Pulmonary artery endothelial cell (primary cell): ENCODE measurements around the gene AURKB. TPM values are rescaled to one million over a fixed set of nuclear protein-coding genes. Genes with fewer than 3 reads are reported as not detected.
A peak's percentile ranks its signal among the peaks of the same experiment; 100 is the strongest.
"Not testable (repeated sequence)": the region's sequence is repeated elsewhere in the genome, so short reads cannot be mapped to it uniquely, and the experiment has no call there.

ENCODE experiments used
- DNase-seq: peaks from one replicate; pipeline ENCODE4 v3.0.0-alpha.2; 2011; ENCODE audit warnings: low read depth, low spot score
- total RNA-seq: library from RNA; depleted of rRNA; stranded (reverse); fragments of >200 nt; gene quantifications from 2 replicates; pipeline ENCODE4 v1.2.3, GENCODE V29; 2014

Gene AURKB
- total RNA-seq: 34.4 and 60.2 TPM in 2 replicates

DNA sequence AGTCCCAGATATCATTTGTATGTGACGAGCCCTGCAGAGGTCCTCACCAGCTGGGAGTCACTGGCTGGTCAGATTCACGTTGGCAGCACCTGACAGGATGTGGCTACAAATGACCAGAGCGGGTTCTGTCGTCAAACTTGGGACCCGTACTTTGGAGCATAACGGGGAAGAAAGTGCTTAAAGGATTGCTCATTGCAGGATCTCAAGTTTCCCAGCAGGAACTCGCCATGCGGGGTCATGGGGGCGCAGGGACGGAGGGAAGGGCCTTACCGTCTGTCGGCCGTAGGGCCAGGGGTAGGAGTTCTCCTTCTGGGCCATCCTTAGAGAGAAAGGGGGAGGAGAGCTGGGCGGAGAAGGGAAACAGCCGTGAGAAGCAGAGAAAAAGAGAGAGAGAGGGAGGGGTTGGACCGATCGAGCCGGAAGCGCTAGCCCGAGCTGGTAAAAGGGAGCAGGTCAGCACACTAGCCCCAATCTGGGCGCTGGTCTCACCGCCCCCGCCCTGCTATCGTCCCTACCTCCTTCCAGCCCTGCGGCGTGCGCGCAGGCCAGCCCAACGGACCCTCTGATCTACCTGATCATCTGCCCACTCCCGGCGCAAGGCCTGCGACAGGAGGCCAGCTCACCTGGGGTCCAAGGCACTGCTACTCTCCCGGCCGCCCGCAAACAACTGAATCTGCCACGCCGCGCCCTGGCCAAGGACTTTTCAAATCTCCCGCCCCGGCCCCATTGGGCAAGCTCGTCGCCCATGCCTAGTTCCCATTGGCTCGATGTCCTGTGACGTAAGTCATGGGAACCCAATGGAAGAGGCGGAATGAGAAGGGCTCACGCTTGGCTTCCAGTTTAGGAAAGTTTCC lies at the start of gene AURKB:
Gene AURKB (minus strand): TSS at position 669 of the 854 bp plus-strand sequence. CDS start 351 bp downstream, at position 318.
- peak; percentile 83 for DNase-seq

DNA sequence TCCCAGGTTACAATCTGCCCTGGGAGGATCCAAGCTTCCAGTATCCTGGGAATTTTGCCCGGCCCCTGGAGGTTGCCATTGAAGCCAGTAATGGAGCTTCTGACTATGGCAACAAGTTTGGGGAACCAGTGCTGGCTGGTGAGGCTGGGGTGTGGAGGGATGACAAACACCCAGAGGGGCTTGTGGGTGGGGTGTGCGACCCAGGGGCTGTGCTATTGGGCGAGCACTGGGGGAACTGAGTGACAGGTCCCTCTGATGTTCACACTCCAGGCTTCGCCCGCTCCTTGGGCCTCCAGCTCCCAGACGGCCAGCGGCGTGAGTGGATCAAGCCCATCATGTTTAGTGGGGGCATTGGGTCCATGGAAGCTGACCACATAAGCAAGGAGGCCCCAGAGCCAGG lies 47.4 kb upstream of the AURKB start:
- no peak for DNase-seq

DNA sequence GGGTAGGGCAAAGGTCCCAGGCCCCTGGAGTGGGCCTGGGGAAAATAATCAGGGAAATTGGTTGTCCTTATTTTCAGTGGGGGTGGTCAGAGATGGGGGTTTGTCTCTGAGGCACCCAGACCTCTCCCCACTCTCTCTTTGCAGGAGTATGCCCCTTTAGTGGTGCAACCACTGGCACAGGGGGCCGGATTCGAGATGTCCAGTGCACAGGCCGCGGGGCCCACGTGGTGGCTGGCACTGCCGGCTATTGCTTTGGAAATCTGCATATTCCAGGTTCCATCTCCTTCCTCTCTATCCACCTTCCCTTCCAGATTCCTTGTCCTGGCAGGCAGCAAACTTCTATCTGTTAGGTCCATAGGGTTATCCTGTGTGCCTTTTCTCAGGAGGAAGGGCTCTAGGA lies 46.3 kb upstream of the AURKB start:
- DNase-seq: no peak

DNA sequence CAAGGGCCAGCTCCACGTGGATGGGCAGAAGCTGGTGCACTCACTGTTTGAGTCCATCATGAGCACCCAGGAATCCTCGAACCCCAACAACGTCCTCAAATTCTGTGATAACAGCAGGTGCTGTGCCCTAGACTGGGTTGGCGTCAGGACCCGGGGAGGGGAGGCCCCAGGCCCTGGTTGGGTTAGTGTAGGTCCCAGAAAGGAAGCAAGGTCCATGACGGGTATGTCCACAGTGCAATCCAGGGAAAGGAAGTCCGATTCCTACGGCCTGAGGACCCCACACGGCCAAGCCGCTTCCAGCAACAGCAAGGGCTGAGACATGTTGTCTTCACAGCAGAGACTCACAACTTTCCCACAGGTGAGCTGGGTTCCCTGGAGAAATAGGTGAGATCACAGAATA lies 45.9 kb upstream of the AURKB start:
- no peak for DNase-seq

DNA sequence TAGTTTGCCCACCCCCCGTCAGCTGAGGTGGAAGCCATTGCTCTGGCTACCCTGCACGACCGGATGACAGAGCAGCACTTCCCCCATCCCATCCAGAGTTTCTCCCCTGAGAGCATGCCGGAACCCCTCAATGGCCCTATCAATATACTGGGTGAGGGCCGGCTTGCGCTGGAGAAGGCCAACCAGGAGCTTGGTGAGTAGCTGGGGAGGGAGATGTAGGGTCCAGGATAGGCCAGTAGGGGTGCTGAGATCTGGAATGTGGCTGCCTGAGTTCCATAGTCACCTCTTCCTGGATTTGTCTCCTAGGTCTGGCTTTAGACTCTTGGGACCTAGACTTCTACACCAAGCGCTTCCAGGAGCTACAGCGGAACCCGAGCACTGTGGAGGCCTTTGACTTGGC lies 45.1 kb upstream of the AURKB start:
- DNase-seq: no peak

DNA sequence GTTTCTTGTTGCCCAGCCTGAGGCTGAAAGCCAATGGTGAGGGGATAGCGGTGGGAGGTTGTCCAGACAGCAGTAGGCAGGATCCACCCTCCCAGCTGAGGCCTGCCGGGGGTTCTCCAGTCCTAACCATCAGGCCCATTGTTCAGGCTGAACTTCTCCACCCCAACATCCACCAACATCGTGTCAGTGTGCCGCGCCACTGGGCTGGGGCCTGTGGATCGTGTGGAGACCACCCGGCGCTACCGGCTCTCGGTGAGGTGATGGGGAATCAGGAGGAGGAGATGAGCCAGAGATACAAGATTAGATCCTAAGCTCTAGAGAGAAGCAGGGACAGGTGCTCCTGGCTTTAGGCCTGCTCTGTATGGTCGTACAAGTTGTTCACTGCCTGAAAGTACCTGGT lies 44.5 kb upstream of the AURKB start:
- no peak for DNase-seq

DNA sequence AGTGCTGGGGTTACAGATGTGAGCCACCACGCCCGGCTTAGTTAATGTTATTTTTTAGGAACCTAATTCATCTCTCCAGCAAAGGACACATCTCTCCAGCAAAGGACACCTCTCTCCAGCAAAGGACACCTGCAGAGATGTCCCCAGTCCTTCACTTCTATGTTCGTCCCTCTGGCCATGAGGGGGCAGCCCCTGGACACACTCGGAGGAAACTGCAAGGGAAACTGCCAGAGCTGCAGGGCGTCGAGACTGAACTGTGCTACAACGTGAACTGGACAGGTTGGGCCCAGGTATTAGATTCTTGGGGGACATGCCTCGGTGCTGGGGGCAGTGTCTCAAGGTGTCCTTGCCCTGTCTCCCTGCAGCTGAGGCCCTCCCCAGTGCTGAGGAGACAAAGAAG lies 43.4 kb upstream of the AURKB start:
- no peak for DNase-seq

DNA sequence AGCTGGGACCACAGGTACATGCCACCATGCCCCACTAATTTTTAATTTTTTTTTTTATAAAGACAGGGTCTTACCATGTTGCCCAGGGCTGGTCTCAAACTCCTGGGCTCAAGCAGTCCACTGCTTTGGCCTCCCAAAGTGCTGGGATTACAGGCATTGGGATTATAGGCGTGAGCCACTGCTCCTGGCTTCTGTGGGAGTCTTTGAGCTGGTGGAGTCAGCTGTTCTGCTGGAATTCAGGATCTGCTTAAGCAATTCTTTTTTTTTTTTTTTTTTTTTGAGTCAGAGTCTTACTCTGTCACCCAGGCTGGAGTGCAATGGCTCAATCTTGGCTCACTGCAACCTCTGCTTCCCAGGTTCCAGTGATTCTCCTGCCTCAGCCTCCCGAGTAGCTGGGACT lies 41.0 kb upstream of the AURKB start:
- DNase-seq: not testable (repeated sequence)

DNA sequence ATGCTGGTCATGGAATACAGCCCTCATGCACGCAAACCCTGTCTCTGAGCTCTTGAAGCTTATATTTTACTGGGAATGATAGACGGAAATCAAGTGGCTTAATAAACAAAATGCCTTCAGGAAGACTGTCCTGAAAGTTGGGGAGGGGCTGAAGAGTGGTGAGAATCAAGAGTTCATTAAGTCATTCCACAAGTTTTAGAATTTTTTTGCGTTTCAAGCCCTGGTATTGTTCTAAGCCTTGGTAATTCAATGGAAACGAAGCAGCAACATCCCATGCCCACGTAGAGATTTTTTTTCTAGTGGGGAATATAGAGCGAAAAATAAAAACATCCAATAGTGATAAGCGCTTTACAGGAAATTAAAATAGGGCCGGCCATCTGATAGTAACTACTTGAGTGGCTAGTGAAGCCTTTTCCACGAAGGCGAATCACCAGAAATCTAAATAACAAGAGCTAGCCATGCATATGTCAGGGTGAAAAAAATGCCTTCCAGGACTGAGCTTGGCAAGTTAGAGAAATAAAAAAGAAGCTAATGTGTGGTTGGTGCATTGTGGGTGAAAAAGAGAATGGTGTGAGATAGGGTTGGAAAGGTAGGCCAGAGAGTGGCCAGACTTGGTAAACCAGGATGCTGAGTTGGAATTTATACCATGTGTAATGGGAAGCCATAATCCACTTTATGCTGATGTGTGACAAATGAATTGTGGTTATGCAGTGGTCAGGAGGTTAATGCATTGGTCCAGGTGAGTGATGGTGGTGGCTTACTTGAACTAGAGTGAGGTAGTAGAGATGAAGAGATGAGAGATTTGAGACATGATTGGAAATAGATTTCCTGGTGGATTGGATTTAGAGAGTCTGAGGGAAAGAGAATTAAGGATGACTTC lies 39.5 kb upstream of the AURKB start:
- DNase-seq: no peak

DNA sequence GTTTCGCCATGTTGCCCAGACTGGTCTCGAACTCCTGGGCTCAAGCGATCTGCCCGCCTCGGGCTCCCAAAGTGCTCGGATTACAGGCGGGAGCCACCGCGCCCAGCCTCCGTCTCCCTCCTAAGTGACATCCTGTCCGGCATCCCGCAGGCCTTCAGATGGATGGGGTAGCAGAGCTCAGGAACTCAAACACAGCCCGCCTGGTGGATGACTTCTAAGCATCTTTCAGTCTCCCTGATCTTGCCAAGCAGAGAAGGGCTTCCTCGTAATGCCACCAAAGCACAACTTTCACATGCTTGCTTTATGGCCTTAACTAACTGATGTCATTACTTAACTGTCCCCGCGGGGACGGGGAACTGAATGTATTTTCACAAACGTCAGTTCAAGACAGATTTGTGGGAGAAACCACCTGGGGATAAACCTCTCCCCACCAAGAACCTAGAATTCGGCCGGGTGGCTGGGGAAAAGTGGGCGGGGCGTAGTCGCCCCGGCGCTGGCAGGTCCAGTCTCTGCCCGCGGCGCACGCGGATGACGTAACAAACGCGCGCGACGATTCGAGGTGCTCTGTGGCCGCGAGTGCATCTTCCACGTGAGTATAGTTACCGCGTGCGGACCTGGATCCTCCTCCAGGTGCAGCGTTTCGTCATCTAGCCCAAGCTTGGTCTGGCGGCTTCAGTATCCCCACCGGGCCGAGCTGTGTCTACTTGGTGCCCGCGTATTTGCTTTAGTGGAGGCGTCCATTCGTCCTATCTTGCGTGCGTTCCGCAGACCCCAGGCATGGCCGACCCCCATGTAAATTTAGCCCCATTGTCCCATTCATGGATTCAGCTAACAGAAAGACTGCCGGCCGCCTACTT lies 38.6 kb upstream of the AURKB start, which contains the start of gene PFAS:
Gene PFAS (plus strand): TSS at position 539 of the 857 bp plus-strand sequence. CDS start 4,649 bp downstream, outside the sequence.
- DNase-seq: peak; percentile 69

DNA sequence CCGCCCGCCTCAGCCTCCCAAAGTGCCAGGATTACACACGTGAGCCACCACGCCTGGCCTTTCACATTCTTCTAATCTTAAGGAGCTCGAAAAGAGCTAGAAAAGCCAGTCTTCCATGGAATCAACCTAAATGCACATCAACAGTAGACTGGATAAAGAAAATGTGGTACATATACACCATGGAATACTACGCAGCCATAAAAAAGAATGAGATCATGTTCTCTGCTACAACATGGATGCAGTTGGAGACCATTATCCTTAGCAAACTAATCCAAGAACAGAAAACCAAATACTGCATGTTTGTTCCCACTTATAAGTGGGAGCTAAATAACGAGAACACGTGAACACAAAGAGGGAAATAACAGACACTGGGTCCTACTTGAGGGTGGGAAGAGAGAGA lies 34.4 kb upstream of the AURKB start:
- DNase-seq: no peak

DNA sequence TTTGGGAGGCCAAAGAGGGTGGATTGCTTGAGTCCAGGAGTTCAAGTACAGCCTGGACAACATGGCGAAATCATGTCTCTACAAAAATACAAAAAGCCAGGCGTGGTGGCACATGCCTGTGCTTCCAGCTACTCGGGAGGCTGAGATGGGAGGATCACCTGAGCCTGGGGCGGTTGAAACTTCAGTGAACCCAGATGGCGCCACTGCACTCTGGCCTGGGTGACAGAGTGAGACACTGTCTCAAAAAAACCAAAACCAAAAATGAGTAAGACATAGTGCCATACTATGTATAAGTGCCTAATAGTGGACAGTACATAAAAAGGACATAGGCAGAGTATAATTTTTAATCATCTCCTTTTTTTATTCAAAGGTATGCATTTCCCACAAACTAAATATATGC lies 33.5 kb upstream of the AURKB start:
- no peak for DNase-seq

DNA sequence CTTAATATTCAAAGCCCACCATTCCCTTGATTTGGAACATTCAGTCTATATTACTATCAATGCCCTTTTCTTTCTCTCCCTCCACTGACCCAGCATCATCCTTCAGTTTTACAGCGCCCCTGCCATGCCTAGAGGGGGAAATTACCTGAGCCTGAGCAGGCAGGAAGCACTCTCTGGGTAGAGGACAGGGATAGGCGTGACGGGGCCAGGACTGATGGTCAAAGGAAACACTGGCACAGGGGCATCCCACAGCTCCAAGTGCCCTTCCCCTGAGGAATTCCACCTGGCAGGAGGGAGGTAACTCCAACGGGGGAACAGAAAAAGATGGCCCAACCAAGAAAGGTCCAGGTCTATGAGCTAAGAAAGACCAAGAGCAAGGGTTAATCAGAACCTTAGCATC lies 27.5 kb upstream of the AURKB start:
- DNase-seq: no peak

DNA sequence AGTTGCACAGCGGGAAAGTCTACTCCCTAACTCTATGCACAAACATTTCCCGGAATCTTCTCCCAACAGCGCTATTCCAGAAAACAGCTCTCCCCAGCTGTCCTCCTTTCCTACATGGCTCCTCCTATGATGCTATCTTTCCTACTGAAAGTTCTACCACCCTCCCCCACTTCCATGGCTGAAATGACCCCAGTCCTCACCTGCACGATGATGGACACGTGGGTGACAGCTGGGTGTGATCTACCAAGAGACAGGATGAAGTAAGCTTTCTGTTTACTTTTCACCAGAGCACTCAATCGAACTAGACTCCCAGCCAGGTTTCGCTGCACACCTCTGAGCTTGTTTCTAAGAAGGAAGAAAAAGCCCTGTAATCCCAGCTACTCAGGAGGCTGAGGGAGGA lies 26.8 kb upstream of the AURKB start:
- DNase-seq: no peak

DNA sequence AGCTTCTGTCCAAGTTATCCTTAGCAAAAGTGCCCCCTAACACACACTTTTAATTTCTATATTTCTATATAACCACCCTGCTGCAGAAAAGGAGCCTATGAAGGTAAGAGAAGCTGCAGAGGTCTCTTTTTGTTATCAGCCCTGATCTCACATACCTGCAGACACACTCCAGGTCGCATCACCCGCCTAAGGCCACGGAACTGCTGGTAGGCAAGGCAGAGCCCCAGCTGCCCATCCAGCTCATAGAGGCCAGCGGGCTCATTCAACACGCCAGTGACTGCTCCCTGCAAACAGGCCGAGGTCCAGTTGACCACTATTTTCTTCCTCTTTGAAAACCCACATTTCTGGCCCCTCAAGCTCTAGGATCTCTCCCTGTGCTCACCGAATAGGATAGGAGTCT lies 25.3 kb upstream of the AURKB start:
- no peak for DNase-seq

DNA sequence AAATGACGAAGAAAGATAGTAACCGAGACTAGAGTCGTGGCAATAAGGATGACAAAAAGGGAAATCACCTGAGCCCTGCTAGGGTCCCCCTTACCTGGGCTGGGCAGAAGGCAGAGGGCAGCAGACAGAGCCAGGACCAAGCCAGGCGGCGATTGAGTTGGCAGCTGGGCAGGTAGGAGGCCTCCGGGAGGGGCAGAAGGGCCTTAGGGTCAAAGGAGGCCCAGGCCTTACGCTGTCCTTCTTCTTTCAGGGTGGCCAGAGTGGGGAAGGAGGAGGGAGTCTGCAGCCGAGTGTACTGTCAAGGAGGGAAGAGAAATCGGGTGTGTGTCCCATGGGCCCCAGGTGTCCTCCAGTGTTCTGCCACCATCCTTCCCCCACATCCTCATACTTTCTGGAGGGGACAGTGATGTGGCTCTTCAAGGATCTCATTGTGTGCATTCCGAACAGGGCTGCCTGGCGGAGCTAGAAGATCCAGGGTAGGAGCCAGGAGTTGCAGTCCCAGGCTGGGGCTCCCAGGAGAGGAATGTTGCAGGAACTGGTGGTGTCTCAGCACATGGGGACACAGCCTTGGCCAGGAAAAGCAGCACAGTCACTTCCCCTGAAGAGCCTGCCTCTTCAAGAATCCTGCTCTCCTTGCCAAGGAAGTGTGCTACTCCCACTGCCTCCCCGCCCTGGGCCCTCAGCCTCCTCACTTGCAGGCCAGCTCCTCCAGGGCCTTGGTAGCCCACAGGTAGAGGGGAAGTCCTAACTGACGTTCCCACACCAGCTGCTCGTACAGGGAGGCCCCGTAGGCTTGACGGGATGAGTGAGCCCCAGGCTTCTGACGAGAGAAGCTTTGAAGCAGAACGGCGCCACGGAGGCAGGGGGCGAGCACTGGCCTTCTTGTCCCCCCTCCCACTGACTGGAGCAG lies 24.2 kb upstream of the AURKB start:
- no peak for DNase-seq

DNA sequence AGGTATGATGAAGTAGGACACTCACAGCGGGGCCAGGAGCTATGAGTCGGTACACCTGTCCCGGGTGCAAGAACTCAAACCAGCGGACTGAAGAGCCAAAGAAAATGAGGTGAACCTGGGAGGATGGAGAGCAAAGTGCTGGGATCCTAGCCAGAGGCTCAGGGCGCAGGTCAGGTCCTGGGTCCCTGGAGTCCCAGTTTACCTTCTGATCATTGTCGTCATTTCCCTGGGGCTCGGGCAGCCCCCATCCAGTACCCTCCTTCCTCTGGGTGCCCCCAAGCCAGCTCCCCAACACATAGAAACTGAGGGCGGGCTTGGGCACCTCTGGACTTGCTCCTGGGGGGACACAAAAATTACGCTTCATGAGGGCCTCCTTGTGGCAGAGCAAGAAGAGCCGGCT lies 21.3 kb upstream of the AURKB start:
- no peak for DNase-seq

DNA sequence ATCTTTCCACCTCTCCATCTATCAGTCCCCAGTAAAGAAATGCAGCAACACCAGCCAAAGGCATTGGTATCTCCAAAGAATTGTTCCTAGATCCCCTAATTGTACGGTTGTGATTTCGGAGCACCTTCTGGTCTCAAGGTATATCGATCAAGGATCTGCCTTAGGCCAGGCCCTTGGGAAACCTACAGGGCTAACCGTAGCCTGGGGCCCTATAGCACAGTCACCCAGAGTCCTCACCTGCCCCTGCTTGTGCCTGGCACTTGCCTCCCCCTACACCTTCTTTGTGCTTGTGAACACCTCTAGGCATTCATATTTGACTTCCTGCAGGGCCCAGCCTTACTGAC lies 16.8 kb upstream of the AURKB start:
- DNase-seq: no peak

DNA sequence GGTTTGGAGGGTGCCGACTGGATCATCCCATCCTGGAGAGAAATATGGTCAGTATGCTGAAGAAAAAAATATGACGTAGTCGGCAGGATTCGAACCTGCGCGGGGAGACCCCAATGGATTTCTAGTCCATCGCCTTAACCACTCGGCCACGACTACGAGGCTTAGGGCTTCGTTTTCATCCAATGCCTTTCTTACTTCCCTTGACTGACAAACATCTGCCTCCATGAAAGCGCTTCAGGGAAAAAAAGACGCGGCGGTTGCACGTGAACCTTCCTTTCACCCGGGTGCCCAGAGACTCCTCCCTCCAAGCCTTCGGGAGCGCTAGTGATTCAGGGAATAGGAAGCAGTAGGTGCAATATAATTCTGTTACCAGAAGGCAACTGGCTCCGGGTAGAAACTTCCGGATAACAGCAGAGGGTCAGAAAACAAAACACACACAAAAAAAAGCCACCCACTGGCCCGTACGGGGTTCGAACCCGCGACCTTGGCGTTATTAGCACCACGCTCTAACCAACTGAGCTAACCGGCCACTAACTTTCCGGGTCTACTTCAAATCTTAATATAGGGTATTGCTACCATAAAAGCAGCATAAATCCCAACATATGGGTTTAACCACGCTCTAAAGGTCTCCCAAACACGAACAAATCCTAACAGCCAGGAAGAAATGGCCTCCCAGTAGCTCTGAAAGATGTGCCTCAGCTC lies 16.3 kb upstream of the AURKB start:
- DNase-seq: peak; percentile 72
